Lower leg skin (tissue), 4 donors: ENCODE results near the gene SYMPK. TPM values are rescaled to one million over a fixed set of nuclear protein-coding genes. Genes with fewer than 3 reads are reported as not detected.

Source experiments
- DNase-seq, 2 donors: peaks; one replicate each; pipeline ENCODE4 v3.0.0-alpha.2; 2019; ENCODE audit warnings: low spot score in 2 of 2
- H3K4me3 ChIP-seq: fragments of 200-600 bp; sonication (generic); 2 replicates; pipeline ENCODE4 v1.5.1; 2017; ENCODE audit warnings: mild to moderate bottlenecking, low read depth; ENCODE audit not compliant: poor library complexity, severe bottlenecking
- CTCF ChIP-seq, 3 donors: fragments of 450-650 bp; IDR thresholded peaks; one replicate each; pipeline ENCODE4 v1.5.1; 2016; ENCODE audit warnings: antibody characterized with exemption in 3 of 3, mild to moderate bottlenecking in 3 of 3, moderate library complexity in 2 of 3
- POLR2A ChIP-seq, 2 donors: fragments of 450-650 bp; IDR thresholded peaks; one replicate each; pipeline ENCODE4 v1.6.1; 2016 to 2017; ENCODE audit warnings: antibody characterized with exemption in 2 of 2, mild to moderate bottlenecking in 1 of 2, moderate library complexity in 1 of 2
- WGBS, 2 donors: methylation state at CpG; one replicate each; pipeline ENCODE4 v1.1.5; 2018; 5-methylcytosine and 5-hydroxymethylcytosine counted together
- intact Hi-C: fragments of 100-400 bp; cut with DNase I; formaldehyde crosslinking; loops from one replicate; pipeline ENCODE4 v1.15.0; 2023; ENCODE audit warnings: low total_unique reads
- total RNA-seq, 4 donors: library from RNA; depleted of rRNA; stranded (reverse); fragments of >200 nt; gene quantifications; one replicate each; pipeline ENCODE4 v1.1.0, GENCODE V29; 2016

Gene SYMPK
- total RNA-seq: 10 to 100 TPM; 30.3 to 62.8 (median 46.6) TPM

GRCh38 chr19:45862564-45863334 is at the start of gene SYMPK:
TSS of gene SYMPK (minus strand) at chr19:45863147. CDS start at chr19:45854495, 8,652 bp downstream.
- peak within 1 kb of the TSS; percentile 91 for H3K4me3 ChIP-seq
- no peak for TF ChIP-seq CTCF (IDR thresholded peaks at IDR 0.05)
- peak in 1 of 2 donors; percentile 35 for TF ChIP-seq POLR2A (IDR thresholded peaks at IDR 0.05)
- DNase-seq: peak; percentile 99 to 100
- 0% methylated on average over 59 to 62 of the region's 65 CpGs for WGBS, 2 donors
- intact Hi-C loops: no loop called here

- no peak for DNase-seq
- H3K4me3 ChIP-seq: no peak overlapping the region
- intact Hi-C loops: no loop called here
- no peak for TF ChIP-seq POLR2A (IDR thresholded peaks at IDR 0.05)
- TF ChIP-seq CTCF (IDR thresholded peaks at IDR 0.05): no peak
- WGBS, 2 donors: 62 to 70% methylated on average over 8 of the region's 8 CpGs
These were observed 48.3 kb upstream of the SYMPK start for GRCh38 chr19:45911291-45911690.

- TF ChIP-seq POLR2A (IDR thresholded peaks at IDR 0.05): no peak
- no peak for TF ChIP-seq CTCF (IDR thresholded peaks at IDR 0.05)
- 81 to 82% methylated on average over 5 of the region's 5 CpGs for WGBS, 2 donors
- no peak overlapping the region for H3K4me3 ChIP-seq
- DNase-seq: no peak
- intact Hi-C loops: no loop called here
These were observed 46.0 kb upstream of the SYMPK start for GRCh38 chr19:45908956-45909355.

- 88 to 96% methylated on average over 3 of the region's 3 CpGs for WGBS, 2 donors
- TF ChIP-seq CTCF (IDR thresholded peaks at IDR 0.05) (no peak), POLR2A (IDR thresholded peaks at IDR 0.05) (no peak)
- no peak for DNase-seq
- intact Hi-C loops: no loop called here
- no peak overlapping the region for H3K4me3 ChIP-seq
These were observed 43.3 kb upstream of the SYMPK start for GRCh38 chr19:45906221-45906620.

GRCh38 chr19:45905011-45905410 is 42.1 kb upstream of the SYMPK start:
- intact Hi-C loops: no loop called here
- DNase-seq: no peak
- WGBS, 2 donors: 74 to 77% methylated on average over 10 of the region's 10 CpGs
- H3K4me3 ChIP-seq: no peak overlapping the region
- TF ChIP-seq POLR2A (IDR thresholded peaks at IDR 0.05): no peak
- no peak for TF ChIP-seq CTCF (IDR thresholded peaks at IDR 0.05)
